VCaP (cell line): ENCODE results near the gene PLEKHG5.
"Not testable (repeated sequence)": the region's sequence is repeated elsewhere in the genome, so short reads cannot be mapped to it uniquely, and the experiment has no call there.

Experiments used
- H3K27ac ChIP-seq: fragments of 450-650 bp; 2 replicates; pipeline ENCODE4 v1.5.1; 2017
- CTCF ChIP-seq: fragments of 450-650 bp; conservative IDR thresholded peaks from 2 replicates; pipeline ENCODE4 v1.5.1; 2017; ENCODE audit warnings: mild to moderate bottlenecking, moderate library complexity

The PLEKHG5 gene

GRCh38 chr1:6450005-6450450, 41.4 kb downstream of the PLEKHG5 start:
- H3K27ac ChIP-seq = no peak overlapping the region
- TF ChIP-seq CTCF = no peak

- H3K27ac ChIP-seq = no peak overlapping the region
- TF ChIP-seq CTCF = peak; percentile 21
Observed at GRCh38 chr1:6448749-6449631, 42.5 kb downstream of the PLEKHG5 start.

- TF ChIP-seq CTCF = no peak
- no peak overlapping the region for H3K27ac ChIP-seq
Observed at GRCh38 chr1:6447818-6448748, 43.4 kb downstream of the PLEKHG5 start.

GRCh38 chr1:6447016-6447817, 44.2 kb downstream of the PLEKHG5 start:
- no peak overlapping the region for H3K27ac ChIP-seq

GRCh38 chr1:6446665-6447015, 44.8 kb downstream of the PLEKHG5 start:
- no peak for TF ChIP-seq CTCF
- H3K27ac ChIP-seq = no peak overlapping the region

More at GRCh38 chr1:6447016-6447817, 44.2 kb downstream of the PLEKHG5 start:
- TF ChIP-seq CTCF = no peak

- not testable (repeated sequence) for H3K27ac ChIP-seq
Observed at GRCh38 chr1:6445929-6446328, 45.5 kb downstream of the PLEKHG5 start.

- H3K27ac ChIP-seq = no peak overlapping the region
- peak; percentile 77 for TF ChIP-seq CTCF
Observed at GRCh38 chr1:6445062-6445763, 46.3 kb downstream of the PLEKHG5 start.
